ENCODE measurements around the gene MARVELD1.

The MARVELD1 gene

GRCh38 chr10:97721871-97722780, 8.6 kb downstream of the MARVELD1 start:
- no peak for DNase-seq (ENCODE audit: low read depth)

- peak; percentile 41 for DNase-seq (ENCODE audit: low read depth)
Observed at GRCh38 chr10:97723001-97723400, 9.5 kb downstream of the MARVELD1 start.

GRCh38 chr10:97724341-97724941, 10.9 kb downstream of the MARVELD1 start:
- peak; percentile 69 for DNase-seq (ENCODE audit: low read depth)

DNA sequence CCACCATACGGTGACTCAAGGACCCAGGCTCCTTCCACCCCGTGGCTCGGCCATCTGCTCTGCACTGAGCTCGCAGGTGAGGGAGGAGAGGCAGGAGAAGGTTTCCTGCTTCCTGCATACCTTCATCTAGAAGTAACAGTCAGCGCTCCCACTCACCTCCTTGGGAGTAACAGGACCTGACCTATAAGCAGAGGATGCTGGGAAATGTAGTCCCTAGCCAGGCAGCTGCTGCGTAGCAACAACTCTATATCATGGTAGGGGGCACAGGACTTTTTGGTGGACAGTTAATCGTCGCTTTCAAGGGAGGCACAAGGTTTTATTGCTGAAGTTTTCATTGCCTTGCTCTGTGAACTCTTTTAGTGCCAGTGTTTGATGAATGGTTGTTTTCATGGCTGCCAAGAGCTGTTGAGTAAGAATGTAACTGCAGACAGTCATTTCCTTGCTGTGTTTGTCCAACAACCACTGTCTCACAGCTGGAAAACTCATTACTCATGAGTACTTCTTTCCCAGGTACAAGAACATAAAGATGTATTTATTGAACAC, 13.2 kb downstream of the MARVELD1 start:
- peak; percentile 63 for DNase-seq (ENCODE audit: low read depth)

- DNase-seq (ENCODE audit: low read depth), result no peak
Observed at GRCh38 chr10:97729014-97729413, 15.5 kb downstream of the MARVELD1 start.

DNA sequence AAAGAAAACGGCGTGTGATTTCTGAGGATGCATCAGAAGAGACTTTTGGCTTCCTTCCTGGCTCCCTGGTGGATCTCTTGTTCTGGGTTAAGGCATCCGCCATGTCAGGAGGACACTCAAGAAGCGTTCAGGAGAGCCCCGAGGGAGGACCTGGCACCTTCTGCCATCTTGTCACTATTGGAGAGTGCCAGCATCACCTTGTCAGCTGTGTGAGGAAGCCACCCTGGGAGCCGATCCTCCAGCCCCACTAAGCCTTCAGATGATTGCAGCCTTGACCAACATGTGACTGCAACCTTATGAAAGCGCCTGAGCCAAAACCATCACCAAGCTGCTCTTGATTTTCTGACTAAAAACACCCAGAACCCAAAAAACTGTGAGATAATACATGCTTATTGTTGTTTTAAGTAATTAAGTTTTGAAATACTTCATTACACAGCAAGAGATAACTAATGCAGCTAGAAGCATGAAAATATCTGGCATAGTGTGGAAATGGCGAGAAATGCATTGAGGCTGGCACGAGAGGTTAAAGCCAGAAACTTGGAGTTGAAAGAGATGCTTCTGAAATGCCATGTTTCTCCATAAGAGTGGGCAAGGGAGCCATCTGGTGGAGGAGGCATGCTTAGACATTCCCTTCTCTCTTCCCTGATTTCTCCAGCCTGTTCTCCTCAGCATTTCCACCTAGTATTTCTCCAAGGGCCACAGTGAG, 18.0 kb downstream of the MARVELD1 start:
- DNase-seq (ENCODE audit: low read depth), result peak; percentile 82

DNA sequence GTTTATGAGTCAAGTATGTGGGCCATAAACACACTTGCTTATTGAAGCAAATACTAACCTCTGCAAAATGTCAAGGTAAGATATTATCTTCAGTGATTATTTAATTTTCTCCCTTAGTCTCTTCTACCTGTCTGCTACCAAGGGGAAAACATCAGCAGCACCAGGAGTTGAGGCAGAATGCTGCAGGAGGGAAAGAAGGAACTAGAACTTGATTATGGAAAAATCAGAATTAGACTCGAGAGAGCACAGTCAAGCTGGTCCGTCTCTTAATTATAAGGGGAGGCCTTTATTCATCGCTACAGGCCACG, 18.5 kb downstream of the MARVELD1 start:
- DNase-seq (ENCODE audit: low read depth), result no peak

- no peak for DNase-seq (ENCODE audit: low read depth)
Observed at GRCh38 chr10:97733256-97733655, 19.7 kb downstream of the MARVELD1 start.

- no peak for DNase-seq (ENCODE audit: low read depth)
Observed at GRCh38 chr10:97734021-97734420, 20.5 kb downstream of the MARVELD1 start.

DNA sequence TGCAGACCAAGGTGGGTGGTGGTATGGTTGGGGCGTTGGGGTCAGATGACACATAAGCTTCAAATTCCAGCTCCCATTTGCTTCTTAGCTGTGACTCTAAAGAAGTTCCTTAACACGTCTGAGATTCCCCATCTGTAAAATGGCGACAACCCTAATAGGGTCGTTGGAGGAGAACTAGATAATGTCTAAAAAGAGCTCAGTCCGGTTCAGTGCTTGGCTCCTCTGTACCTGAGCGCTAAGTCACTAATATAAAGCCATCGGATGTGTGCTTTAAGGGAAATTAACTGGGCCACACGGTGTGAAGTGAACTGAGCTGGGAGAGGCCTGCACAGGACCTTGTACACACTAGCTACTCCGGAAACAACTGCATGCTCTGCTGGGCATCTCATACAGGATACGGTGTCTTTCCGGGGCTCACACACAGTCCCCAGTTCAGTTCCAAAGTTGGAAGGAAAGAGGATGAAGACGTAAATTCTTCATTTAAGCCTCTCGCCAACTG, 22.9 kb downstream of the MARVELD1 start:
- no peak for DNase-seq (ENCODE audit: low read depth)

GRCh38 chr10:97736902-97737769, 23.6 kb downstream of the MARVELD1 start, which contains the start of gene ZFYVE27:
ZFYVE27 (plus strand) TSS chr10:97737128; CDS start chr10:97738478, 1,350 bp downstream.
- DNase-seq (ENCODE audit: low read depth), result peak; percentile 94

DNA sequence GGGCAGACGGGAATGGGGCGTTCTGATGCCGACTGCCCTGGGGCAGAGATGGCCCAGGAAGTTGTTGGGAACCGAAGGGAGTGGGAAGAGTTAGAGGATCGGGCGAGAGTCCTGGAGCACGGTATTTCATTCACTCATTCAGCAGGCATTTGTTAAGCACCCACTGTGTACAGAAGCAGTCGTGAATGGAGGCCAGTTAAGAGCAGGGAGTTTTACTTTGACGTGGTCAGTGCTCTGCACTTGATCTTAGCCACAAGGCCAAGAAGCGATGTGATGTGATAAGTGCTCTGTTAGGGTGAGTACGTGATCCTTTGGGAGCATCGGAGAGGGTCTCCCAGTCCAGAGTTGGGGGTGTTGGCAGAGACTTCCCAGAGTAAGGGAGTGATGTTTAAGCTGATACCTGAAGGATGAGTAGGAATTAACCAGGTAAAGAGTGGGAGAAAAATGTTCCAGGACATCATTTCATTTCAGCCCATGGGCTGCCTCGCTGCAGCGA, 24.3 kb downstream of the MARVELD1 start:
- DNase-seq (ENCODE audit: low read depth), result peak; percentile 81

DNA sequence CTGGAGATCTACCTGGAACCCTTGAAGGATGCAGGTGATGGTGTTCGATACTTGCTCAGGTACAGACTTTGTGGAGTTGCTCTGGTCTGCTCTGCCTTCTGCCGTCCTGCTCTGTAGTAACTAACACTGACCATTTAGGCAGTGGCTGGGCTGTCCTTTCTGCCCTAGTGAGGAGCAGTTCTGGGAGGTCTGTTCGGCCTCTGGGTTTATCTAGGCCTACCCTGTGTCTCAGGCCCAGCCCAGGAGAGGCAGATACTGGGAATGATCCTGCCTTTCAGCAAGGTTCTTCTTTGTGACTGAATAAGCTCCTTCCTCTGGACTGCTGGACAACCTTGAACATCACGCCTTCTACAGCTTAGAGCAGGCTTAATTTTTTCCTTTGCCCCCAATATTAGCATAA, 25.1 kb downstream of the MARVELD1 start:
- no peak for DNase-seq (ENCODE audit: low read depth)

DNA sequence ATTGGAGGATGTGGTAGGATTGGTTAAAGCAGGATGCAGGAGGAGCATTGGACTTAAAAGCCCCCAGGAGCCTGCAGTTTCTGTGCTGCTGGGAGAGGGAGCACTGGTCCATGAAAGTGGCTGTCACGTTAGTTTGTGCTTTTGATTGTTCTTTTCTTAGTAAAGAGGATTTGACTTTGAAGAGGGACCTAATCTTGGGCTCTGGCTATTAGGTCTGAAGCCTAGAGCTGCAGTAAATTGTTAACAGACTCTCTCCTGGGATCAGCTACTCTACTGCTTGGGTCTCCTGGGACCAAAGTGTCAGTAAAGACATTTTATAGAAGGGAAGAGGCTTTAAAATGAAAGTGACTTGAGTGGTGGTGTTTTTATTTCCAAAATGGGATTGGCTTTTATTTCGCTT, 27.1 kb downstream of the MARVELD1 start:
- DNase-seq (ENCODE audit: low read depth), result no peak

DNA sequence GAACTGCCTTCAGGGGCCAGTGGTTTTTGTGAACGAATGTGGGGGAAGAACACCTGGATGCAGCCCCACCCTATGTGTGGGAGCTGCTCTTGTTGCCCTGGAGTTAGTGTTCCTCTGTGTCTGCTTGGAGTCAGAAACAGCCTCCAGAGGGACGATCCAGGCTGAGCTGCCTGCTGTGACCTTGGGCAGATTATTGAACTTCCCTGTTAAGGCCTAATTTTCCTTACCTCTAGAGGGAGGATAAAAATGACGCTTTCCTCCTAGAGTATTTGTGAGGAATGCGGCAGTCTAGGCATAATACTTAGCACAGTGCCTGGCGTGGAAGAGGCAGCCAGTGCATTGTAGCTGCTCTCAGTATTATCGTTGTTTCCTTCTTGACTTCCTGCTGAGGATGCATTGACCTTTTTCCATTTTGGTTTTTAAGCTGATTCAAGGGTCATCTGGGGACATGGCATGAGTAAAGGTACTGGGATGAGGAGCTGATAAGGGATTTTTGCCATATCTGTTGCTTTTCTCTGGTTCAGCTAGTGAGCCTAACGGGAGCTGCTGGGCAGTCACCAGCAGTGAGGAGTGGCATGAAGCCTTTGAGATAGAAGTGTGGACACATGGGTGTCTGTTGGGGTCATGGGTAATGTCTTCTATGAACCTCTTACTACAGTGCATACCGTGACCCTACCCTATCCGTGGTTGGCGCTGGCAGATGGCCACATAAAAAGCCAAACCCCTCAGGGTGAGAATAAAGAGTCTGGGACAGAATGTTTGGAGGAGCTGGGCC, 29.8 kb downstream of the MARVELD1 start:
- no peak for DNase-seq (ENCODE audit: low read depth)

DNA sequence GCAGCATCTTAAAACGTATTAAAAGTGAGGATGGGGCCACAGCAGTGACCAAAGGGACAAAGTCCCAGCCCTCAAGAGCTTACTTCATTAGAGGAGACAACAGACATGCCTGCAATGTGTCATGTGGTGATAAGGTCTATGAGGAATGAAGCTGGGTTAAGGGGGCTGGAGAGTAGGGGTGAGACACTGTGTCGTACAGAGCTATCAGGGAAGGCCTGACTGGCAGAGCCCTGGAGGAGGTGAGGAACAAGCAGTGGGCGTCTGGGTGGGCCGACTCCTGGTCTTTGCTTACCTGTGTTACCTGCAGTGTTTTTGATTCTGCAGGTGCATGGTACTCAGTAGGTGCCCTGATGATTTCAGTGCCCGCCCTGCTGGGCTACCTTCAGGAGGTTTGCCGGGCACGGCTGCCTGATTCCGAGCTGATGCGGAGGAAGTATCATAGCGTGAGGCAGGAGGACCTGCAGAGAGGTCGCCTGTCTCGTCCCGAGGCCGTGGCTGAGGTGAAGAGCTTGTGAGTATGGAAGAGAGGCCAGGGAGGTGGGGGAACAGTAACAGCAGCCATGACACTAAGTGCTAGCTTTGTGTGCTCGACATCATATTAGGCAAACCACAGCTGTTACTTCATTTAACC, 31.0 kb downstream of the MARVELD1 start:
- DNase-seq (ENCODE audit: low read depth), result no peak

GRCh38 chr10:97747573-97747972, 34.0 kb downstream of the MARVELD1 start:
- no peak for DNase-seq (ENCODE audit: low read depth)

DNA sequence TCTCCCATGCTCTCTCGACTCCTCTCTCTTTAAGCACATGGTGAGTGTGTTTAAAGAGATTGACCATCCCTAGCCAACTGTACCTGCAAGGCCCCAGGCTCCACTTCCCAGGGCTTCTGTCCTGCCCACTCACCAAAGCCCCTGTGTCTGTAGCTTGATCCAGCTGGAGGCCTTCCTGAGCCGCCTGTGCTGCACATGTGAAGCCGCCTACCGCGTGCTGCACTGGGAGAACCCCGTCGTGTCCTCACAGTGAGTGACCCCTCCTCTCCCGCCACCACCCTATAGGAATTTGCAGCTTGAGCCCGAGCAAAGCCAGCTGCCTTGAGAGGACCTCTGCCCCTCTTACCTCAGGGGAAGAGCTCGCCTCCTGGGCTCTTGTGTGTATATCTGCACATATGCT, 34.6 kb downstream of the MARVELD1 start:
- DNase-seq (ENCODE audit: low read depth), result no peak

DNA sequence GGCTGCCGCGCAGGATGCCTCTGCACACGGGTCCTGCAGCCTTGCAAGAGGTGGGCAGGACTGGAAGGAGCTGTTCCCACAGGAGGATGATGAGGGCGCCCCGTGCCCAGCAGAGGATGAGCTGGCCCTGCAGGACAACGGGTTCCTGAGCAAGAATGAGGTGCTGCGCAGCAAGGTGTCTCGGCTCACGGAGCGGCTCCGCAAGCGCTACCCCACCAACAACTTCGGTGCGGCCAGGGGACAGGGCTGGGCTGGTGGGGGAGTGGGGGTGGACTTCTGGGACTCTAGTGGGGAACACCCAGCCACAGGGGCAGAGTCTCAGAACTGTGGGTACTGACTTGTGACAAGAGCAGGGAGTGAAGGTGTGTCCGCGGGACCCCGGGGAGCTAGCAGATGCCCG, 39.4 kb downstream of the MARVELD1 start:
- DNase-seq (ENCODE audit: low read depth), result no peak

DNA sequence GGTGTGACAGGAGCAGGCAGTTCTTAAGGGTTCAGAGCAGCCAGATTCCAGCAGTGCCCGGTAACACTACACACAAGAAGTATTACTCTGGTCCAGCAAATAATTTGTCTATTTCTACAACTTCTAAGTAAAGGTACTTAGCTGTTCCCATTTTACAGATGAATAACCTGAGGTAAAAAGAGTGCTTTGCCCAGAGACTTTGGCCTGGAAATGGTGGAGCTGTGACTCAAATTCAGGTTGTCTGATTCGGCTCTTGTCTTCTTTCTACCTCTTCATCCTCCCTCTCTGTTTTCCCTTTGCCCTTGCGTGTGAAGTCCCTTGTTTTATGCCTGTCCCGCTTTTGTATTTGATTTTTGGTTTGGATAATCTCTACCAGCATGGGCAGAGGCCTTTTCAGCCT, 41.2 kb downstream of the MARVELD1 start:
- no peak for DNase-seq (ENCODE audit: low read depth)

Data from EH (cell line).